H1 (cell line): ENCODE measurements around the gene COX17. TPM values are rescaled to one million over a fixed set of nuclear protein-coding genes. Genes with fewer than 3 reads are reported as not detected.

Source experiments
- BACH1 ChIP-seq: IDR thresholded peaks from 2 replicates; pipeline ENCODE4 v1.6.1; 2012; ENCODE audit warnings: low read length, improper control_type of control experiment
- CBX8 ChIP-seq: fragments of 300-800, 300-1000 bp; sonication (generic); IDR thresholded peaks from 2 replicates; pipeline ENCODE4 v1.7.1; 2016; ENCODE audit warnings: low read depth, low read length, borderline replicate concordance
- CHD2 ChIP-seq: IDR thresholded peaks from 2 replicates; pipeline ENCODE4 v1.6.1; 2012; ENCODE audit warnings: low read length, improper control_type of control experiment
- EP300 ChIP-seq, 2 experiments: IDR thresholded peaks; 1 replicate in 1 of 2; 2 replicates in 1 of 2; pipeline ENCODE4 v1.6.1; 2011 to 2012; ENCODE audit warnings: low read depth in 2 of 2, low read length in 2 of 2, mild to moderate bottlenecking in 2 of 2, borderline replicate concordance in 1 of 2, inconsistent platforms in 1 of 2, moderate library complexity in 1 of 2
- FOSL1 ChIP-seq: IDR thresholded peaks from 2 replicates; pipeline ENCODE4 v1.6.1; 2011; ENCODE audit warnings: mild to moderate bottlenecking, low read depth, low read length, moderate library complexity; ENCODE audit not compliant: insufficient read depth
- PHF8 ChIP-seq: fragments of 200-600 bp; sonication (generic); conservative IDR thresholded peaks from 2 replicates; pipeline ENCODE4 v1.7.1; 2012; ENCODE audit warnings: low read depth, mild to moderate bottlenecking, inconsistent platforms, low read length, moderate library complexity
- RAD21 ChIP-seq, 2 experiments: IDR thresholded peaks in 1 of 2; conservative IDR thresholded peaks in 1 of 2; 2 replicates each; pipeline ENCODE4 v1.6.1; 2011; ENCODE audit warnings: low read depth in 2 of 2, low read length in 2 of 2, improper control_type of control experiment in 1 of 2, inconsistent platforms in 1 of 2, mild to moderate bottlenecking in 1 of 2, moderate library complexity in 1 of 2
- SAP30 ChIP-seq: fragments of 300-600 bp; sonication (generic); IDR thresholded peaks from 2 replicates; pipeline ENCODE4 v1.7.1; 2012; ENCODE audit warnings: low read length, moderate library complexity, mild to moderate bottlenecking, inconsistent platforms; ENCODE audit not compliant: insufficient read depth, insufficient replicate concordance
- polyA plus RNA-seq, 7 experiments: library from polyadenylated mRNA; depleted of rRNA in 3 of 7; stranded (reverse) in 5 of 7; unstranded in 2 of 7; fragments of >200 nt in 5 of 7; fragments of 200-250 nt in 2 of 7; gene quantifications; 1 replicate in 5 of 7; 2 replicates in 1 of 7; 4 replicates in 1 of 7; pipeline versions ENCODE4 v1.2.1 to v1.2.3, GENCODE V29; 2011 to 2013; ENCODE audit warnings: missing spikeins in 2 of 7, mixed read lengths in 2 of 7
- total RNA-seq: library from RNA; stranded (reverse); fragmentation: NEBNext Ultra II Directional; extraction: Animal tissue kit (Norgen Biotek cat#: 25700); gene quantifications from 2 replicates; pipeline ENCODE4 v1.2.1, GENCODE V29; 2021
- TF ChIP-seq, protein P1 (sequence below): fragments of 300-600 bp; sonication (generic); IDR thresholded peaks from 2 replicates; pipeline ENCODE4 v1.7.1; 2012; ENCODE audit warnings: low read length, moderate library complexity, mild to moderate bottlenecking, inconsistent platforms; ENCODE audit not compliant: insufficient replicate concordance

Gene COX17
- total and polyA plus RNA-seq, 2 of the 8 experiments (the other 6 are each of a cell fraction or from before 2014, with no cell fraction given): 34.2 to 43.0 TPM

DNA sequence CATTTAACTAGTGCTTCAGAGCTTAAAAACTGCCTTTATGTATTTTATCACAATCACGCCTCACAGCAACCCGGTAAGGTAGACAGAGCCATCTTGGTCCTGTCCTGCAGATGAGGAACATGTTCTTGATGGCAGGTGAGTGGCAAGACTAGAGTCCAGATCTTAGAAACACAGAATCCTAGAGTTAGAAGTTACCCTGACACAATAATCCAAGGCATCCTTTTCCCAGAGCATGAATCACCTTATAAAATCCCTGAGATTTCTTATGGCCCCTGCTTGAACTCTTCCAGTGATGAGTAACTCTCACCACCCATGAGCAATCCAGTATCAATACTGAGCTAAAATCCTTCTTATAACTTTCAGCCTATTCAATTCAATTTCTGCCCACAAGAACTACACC lies 33.7 kb downstream of the COX17 start (continued):
- TF ChIP-seq, protein P1, sequence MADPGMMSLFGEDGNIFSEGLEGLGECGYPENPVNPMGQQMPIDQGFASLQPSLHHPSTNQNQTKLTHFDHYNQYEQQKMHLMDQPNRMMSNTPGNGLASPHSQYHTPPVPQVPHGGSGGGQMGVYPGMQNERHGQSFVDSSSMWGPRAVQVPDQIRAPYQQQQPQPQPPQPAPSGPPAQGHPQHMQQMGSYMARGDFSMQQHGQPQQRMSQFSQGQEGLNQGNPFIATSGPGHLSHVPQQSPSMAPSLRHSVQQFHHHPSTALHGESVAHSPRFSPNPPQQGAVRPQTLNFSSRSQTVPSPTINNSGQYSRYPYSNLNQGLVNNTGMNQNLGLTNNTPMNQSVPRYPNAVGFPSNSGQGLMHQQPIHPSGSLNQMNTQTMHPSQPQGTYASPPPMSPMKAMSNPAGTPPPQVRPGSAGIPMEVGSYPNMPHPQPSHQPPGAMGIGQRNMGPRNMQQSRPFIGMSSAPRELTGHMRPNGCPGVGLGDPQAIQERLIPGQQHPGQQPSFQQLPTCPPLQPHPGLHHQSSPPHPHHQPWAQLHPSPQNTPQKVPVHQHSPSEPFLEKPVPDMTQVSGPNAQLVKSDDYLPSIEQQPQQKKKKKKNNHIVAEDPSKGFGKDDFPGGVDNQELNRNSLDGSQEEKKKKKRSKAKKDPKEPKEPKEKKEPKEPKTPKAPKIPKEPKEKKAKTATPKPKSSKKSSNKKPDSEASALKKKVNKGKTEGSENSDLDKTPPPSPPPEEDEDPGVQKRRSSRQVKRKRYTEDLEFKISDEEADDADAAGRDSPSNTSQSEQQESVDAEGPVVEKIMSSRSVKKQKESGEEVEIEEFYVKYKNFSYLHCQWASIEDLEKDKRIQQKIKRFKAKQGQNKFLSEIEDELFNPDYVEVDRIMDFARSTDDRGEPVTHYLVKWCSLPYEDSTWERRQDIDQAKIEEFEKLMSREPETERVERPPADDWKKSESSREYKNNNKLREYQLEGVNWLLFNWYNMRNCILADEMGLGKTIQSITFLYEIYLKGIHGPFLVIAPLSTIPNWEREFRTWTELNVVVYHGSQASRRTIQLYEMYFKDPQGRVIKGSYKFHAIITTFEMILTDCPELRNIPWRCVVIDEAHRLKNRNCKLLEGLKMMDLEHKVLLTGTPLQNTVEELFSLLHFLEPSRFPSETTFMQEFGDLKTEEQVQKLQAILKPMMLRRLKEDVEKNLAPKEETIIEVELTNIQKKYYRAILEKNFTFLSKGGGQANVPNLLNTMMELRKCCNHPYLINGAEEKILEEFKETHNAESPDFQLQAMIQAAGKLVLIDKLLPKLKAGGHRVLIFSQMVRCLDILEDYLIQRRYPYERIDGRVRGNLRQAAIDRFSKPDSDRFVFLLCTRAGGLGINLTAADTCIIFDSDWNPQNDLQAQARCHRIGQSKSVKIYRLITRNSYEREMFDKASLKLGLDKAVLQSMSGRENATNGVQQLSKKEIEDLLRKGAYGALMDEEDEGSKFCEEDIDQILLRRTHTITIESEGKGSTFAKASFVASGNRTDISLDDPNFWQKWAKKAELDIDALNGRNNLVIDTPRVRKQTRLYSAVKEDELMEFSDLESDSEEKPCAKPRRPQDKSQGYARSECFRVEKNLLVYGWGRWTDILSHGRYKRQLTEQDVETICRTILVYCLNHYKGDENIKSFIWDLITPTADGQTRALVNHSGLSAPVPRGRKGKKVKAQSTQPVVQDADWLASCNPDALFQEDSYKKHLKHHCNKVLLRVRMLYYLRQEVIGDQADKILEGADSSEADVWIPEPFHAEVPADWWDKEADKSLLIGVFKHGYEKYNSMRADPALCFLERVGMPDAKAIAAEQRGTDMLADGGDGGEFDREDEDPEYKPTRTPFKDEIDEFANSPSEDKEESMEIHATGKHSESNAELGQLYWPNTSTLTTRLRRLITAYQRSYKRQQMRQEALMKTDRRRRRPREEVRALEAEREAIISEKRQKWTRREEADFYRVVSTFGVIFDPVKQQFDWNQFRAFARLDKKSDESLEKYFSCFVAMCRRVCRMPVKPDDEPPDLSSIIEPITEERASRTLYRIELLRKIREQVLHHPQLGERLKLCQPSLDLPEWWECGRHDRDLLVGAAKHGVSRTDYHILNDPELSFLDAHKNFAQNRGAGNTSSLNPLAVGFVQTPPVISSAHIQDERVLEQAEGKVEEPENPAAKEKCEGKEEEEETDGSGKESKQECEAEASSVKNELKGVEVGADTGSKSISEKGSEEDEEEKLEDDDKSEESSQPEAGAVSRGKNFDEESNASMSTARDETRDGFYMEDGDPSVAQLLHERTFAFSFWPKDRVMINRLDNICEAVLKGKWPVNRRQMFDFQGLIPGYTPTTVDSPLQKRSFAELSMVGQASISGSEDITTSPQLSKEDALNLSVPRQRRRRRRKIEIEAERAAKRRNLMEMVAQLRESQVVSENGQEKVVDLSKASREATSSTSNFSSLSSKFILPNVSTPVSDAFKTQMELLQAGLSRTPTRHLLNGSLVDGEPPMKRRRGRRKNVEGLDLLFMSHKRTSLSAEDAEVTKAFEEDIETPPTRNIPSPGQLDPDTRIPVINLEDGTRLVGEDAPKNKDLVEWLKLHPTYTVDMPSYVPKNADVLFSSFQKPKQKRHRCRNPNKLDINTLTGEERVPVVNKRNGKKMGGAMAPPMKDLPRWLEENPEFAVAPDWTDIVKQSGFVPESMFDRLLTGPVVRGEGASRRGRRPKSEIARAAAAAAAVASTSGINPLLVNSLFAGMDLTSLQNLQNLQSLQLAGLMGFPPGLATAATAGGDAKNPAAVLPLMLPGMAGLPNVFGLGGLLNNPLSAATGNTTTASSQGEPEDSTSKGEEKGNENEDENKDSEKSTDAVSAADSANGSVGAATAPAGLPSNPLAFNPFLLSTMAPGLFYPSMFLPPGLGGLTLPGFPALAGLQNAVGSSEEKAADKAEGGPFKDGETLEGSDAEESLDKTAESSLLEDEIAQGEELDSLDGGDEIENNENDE: no peak
- TF ChIP-seq FOSL1 (no peak), BACH1 (no peak), PHF8 (no peak), EP300 (IDR thresholded peaks at IDR 0.05; ENCODE audit: borderline replicate concordance in 1 of 2, low read depth in 2 of 2, low read length in 2 of 2) (no peak), CHD2 (no peak), SAP30 (no peak), CBX8 (no peak), RAD21 (IDR thresholded peaks at IDR 0.05 in 1 of 2, conservative IDR thresholded peaks at IDR 0.05 in 1 of 2; ENCODE audit: low read depth in 2 of 2, low read length in 2 of 2) (no peak)
- TF ChIP-seq, all 59 proteins: peak for 0
